Retinal pigment epithelial cell (primary cell): ENCODE data around the gene PSME3IP1.

Source experiments
- DNase-seq: peaks from one replicate; pipeline ENCODE4 v3.0.0-alpha.2; 2010; ENCODE audit warnings: low read depth
- H3K4me3 ChIP-seq: 2 replicates; pipeline ENCODE4 v1.5.1; 2011; ENCODE audit warnings: mild to moderate bottlenecking, low read length, control low read depth, moderate library complexity
- CTCF ChIP-seq: conservative IDR thresholded peaks from 2 replicates; pipeline ENCODE4 v1.5.1; 2011; ENCODE audit warnings: low read depth, low read length, control low read depth, inconsistent platforms

PSME3IP1 gene

GRCh38 chr16:57127836-57128235, 58.0 kb downstream of the PSME3IP1 start:
- H3K4me3 ChIP-seq, result no peak overlapping the region
- no peak for TF ChIP-seq CTCF
- DNase-seq, result no peak

GRCh38 chr16:57127037-57127763, 58.6 kb downstream of the PSME3IP1 start:
- no peak for TF ChIP-seq CTCF
- no peak overlapping the region for H3K4me3 ChIP-seq
- no peak for DNase-seq

- no peak for DNase-seq
- no peak for TF ChIP-seq CTCF
- no peak overlapping the region for H3K4me3 ChIP-seq
Measured at GRCh38 chr16:57126411-57126810, 59.4 kb downstream of the PSME3IP1 start.

- no peak overlapping the region for H3K4me3 ChIP-seq
- no peak for TF ChIP-seq CTCF
- no peak for DNase-seq
Measured at GRCh38 chr16:57125969-57126368, 59.9 kb downstream of the PSME3IP1 start.

GRCh38 chr16:57125376-57125775, 60.5 kb downstream of the PSME3IP1 start:
- no peak for DNase-seq
- TF ChIP-seq CTCF, result no peak
- no peak overlapping the region for H3K4me3 ChIP-seq

GRCh38 chr16:57123974-57124674, 61.7 kb downstream of the PSME3IP1 start:
- no peak overlapping the region for H3K4me3 ChIP-seq
- TF ChIP-seq CTCF, result no peak
- DNase-seq, result no peak
